ENCODE data around the gene LRRTM2.

LRRTM2 gene

DNA sequence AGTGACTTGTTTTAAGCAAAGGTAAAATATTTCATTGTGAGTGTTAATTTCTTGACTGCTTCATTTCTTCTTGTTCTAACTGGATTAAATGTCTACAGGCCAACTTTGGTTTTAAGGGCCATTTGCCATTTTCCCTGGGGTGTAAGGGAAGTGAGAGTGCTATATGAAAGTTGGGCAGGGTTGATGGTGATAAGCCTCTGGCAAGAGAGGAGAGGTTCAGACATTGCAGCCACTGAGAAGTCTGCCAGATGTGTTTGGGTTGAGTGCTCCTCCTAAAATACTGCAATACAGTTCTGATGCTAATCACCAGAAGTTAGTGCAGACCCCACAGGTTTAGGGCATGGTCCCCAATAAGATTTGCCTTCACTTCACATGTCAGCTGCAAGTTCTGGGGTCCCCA, 14.9 kb upstream of the LRRTM2 start:
- Histone ChIP-seq H3K9me2 (ENCODE audit: low read depth, low read length) (no peaks in the 10 kb centered on the region), H3K4me2 (ENCODE audit: low read length) (no peak overlapping the region), H3K27me3 (ENCODE audit: insufficient read depth, low read length) (no peaks in the 10 kb centered on the region), H3K36me3 (ENCODE audit: insufficient read depth, low read length) (no peaks in the 10 kb centered on the region), H3F3A (ENCODE audit: insufficient read depth, low read length) (no peaks in the 10 kb centered on the region), H3K79me2 (ENCODE audit: insufficient read depth, low read length) (no peaks in the 10 kb centered on the region), H3K9me3 (ENCODE audit: low read length) (no peaks in the 10 kb centered on the region), H4K20me1 (ENCODE audit: insufficient read depth, low read length) (no peaks in the 10 kb centered on the region), H3K4me3 (ENCODE audit: low read depth, low read length, poor library complexity, severe bottlenecking) (no peak overlapping the region), H2AFZ (ENCODE audit: low read length) (no peak overlapping the region), H3K4me1 (ENCODE audit: insufficient read depth, low read length, severe bottlenecking) (no peaks in the 10 kb centered on the region), H3K9ac (ENCODE audit: low read length) (no peak overlapping the region), H3K27ac (ENCODE audit: low read depth, low read length, poor library complexity, severe bottlenecking) (no peak overlapping the region)
- TF ChIP-seq EZH2 (IDR thresholded peaks at IDR 0.05; ENCODE audit: borderline replicate concordance, low read length): no peak
- TF ChIP-seq, protein P1, sequence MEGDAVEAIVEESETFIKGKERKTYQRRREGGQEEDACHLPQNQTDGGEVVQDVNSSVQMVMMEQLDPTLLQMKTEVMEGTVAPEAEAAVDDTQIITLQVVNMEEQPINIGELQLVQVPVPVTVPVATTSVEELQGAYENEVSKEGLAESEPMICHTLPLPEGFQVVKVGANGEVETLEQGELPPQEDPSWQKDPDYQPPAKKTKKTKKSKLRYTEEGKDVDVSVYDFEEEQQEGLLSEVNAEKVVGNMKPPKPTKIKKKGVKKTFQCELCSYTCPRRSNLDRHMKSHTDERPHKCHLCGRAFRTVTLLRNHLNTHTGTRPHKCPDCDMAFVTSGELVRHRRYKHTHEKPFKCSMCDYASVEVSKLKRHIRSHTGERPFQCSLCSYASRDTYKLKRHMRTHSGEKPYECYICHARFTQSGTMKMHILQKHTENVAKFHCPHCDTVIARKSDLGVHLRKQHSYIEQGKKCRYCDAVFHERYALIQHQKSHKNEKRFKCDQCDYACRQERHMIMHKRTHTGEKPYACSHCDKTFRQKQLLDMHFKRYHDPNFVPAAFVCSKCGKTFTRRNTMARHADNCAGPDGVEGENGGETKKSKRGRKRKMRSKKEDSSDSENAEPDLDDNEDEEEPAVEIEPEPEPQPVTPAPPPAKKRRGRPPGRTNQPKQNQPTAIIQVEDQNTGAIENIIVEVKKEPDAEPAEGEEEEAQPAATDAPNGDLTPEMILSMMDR (IDR thresholded peaks at IDR 0.05; ENCODE audit: low read length): no peak

DNA sequence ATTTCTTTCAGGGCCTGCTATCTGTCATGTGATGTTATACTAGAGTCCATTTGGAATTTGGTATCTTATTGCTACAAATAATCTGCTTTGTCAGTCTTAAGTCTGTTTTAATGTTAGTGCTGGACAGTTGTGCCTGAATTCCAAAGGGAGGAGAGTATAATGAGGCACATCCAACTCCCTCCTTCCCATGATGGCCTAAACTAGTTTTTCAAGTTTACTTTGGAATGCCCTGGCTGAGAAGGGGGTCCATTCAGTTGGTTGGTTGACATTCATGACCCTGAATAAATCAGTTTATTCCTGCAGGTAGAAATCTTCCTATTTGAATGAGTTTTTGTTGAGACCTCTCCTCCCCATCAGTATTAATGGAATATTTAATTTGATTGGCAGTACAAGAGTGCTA, 9.4 kb upstream of the LRRTM2 start:
- Histone ChIP-seq H2AFZ (ENCODE audit: low read length) (no peak overlapping the region), H4K20me1 (ENCODE audit: insufficient read depth, low read length) (no peaks in the 10 kb centered on the region), H3K4me3 (ENCODE audit: low read depth, low read length, poor library complexity, severe bottlenecking) (no peak overlapping the region), H3K27ac (ENCODE audit: low read depth, low read length, poor library complexity, severe bottlenecking) (no peak overlapping the region), H3K9me2 (ENCODE audit: low read depth, low read length) (no peaks in the 10 kb centered on the region), H3F3A (ENCODE audit: insufficient read depth, low read length) (no peaks in the 10 kb centered on the region), H3K4me2 (ENCODE audit: low read length) (no peak overlapping the region), H3K4me1 (ENCODE audit: insufficient read depth, low read length, severe bottlenecking) (no peaks in the 10 kb centered on the region), H3K36me3 (ENCODE audit: insufficient read depth, low read length) (no peaks in the 10 kb centered on the region), H3K9ac (ENCODE audit: low read length) (no peak overlapping the region), H3K79me2 (ENCODE audit: insufficient read depth, low read length) (no peaks in the 10 kb centered on the region), H3K27me3 (ENCODE audit: insufficient read depth, low read length) (no peaks in the 10 kb centered on the region), H3K9me3 (ENCODE audit: low read length) (no peaks in the 10 kb centered on the region)
- TF ChIP-seq EZH2 (IDR thresholded peaks at IDR 0.05; ENCODE audit: borderline replicate concordance, low read length): no peak
- TF ChIP-seq, protein P1 (IDR thresholded peaks at IDR 0.05; ENCODE audit: low read length): no peak

DNA sequence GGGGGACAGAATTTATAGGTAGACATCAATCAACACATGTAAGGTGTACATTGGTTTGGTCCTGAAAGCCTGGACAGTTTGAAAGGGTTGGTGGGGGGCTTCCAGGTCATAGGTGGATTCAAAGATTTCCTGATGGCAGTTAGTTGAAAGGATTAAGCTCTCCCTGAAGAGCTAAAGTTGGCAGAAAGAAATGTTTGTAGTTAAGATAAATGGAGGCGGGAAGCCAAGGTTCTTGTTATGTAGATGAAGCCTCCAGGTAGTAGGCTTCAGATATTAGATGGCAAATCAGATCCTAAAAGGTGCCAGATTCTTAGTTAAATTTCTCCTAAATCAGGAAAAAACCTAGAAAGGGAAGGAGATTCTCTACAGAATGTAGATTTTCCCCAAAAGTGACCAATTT, 9.0 kb upstream of the LRRTM2 start:
- H3K4me2 ChIP-seq (ENCODE audit: low read length): no peak overlapping the region
- TF ChIP-seq EZH2 (IDR thresholded peaks at IDR 0.05; ENCODE audit: borderline replicate concordance, low read length): no peak
- TF ChIP-seq, protein P1 (IDR thresholded peaks at IDR 0.05; ENCODE audit: low read length): no peak
- H3K36me3 ChIP-seq (ENCODE audit: insufficient read depth, low read length): no peaks in the 10 kb centered on the region
- no peaks in the 10 kb centered on the region for H3F3A ChIP-seq (ENCODE audit: insufficient read depth, low read length)
- no peak overlapping the region for H2AFZ ChIP-seq (ENCODE audit: low read length)
- H3K4me3 ChIP-seq (ENCODE audit: low read depth, low read length, poor library complexity, severe bottlenecking): no peak overlapping the region
- H3K79me2 ChIP-seq (ENCODE audit: insufficient read depth, low read length): no peaks in the 10 kb centered on the region
- H3K9ac ChIP-seq (ENCODE audit: low read length): no peak overlapping the region
- no peaks in the 10 kb centered on the region for H4K20me1 ChIP-seq (ENCODE audit: insufficient read depth, low read length)
- H3K27me3 ChIP-seq (ENCODE audit: insufficient read depth, low read length): no peaks in the 10 kb centered on the region
- H3K4me1 ChIP-seq (ENCODE audit: insufficient read depth, low read length, severe bottlenecking): no peaks in the 10 kb centered on the region
- H3K9me3 ChIP-seq (ENCODE audit: low read length): no peaks in the 10 kb centered on the region
- no peaks in the 10 kb centered on the region for H3K9me2 ChIP-seq (ENCODE audit: low read depth, low read length)
- no peak overlapping the region for H3K27ac ChIP-seq (ENCODE audit: low read depth, low read length, poor library complexity, severe bottlenecking)
